Adrenal gland (tissue), 12 donors: Measurements from ENCODE around the gene CMIP. TPM values are rescaled to one million over a fixed set of nuclear protein-coding genes. Genes with fewer than 3 reads are reported as not detected.

Experiments used
- DNase-seq, 7 donors: peaks; one replicate each; pipeline ENCODE4 v3.0.0-alpha.2; 2019 to 2020
- H3K27ac ChIP-seq, 5 donors: fragments of 200-600 bp; sonication (generic) in 4 of 5; 1 replicate in 3 of 5; 2 replicates in 2 of 5; pipeline versions ENCODE4 v1.5.1 to v1.8.0; 2016 to 2020; ENCODE audit warnings: mild to moderate bottlenecking in 1 of 5
- H3K27me3 ChIP-seq: fragments of 200-600 bp; 2 replicates; pipeline ENCODE4 v1.8.0; 2021
- H3K36me3 ChIP-seq, 2 donors: fragments of 200-600 bp; replicated peaks in 1 of 2; 1 replicate in 1 of 2; 2 replicates in 1 of 2; pipeline versions ENCODE4 v1.5.1 to v1.8.0; 2018 to 2022
- H3K4me1 ChIP-seq, 2 donors: fragments of 200-600 bp; replicated peaks in 1 of 2; 1 replicate in 1 of 2; 2 replicates in 1 of 2; pipeline versions ENCODE4 v1.5.1 to v1.8.0; 2018 to 2021
- H3K4me3 ChIP-seq, 4 donors: fragments of 200-600 bp; sonication (generic) in 3 of 4; one replicate each; pipeline ENCODE4 v1.5.1; 2016 to 2018
- H3K9me3 ChIP-seq, 3 donors: fragments of 200-600 bp; sonication (generic) in 1 of 3; replicated peaks in 1 of 3; 1 replicate in 2 of 3; 2 replicates in 1 of 3; pipeline versions ENCODE4 v1.5.1 to v1.8.0; 2016 to 2021
- POLR2A ChIP-seq, 2 donors: fragments of 450-650 bp; IDR thresholded peaks; one replicate each; pipeline ENCODE4 v1.6.1; 2017; ENCODE audit warnings: antibody characterized with exemption in 2 of 2, mild to moderate bottlenecking in 2 of 2, moderate library complexity in 1 of 2
- WGBS, 4 donors: extraction: QIAGEN DNeasy Blood & Tissue Kit in 2 of 4; methylation state at CpG; one replicate each; pipeline versions ENCODE4 v1.1.5 to v1.1.7; 2013 to 2017; 5-methylcytosine and 5-hydroxymethylcytosine counted together
- intact Hi-C, 2 donors: fragments of 100-400 bp; cut with DNase I; formaldehyde crosslinking; loops; one replicate each; pipeline versions ENCODE4 v1.14.1 to v1.15.0; 2022 to 2023
- polyA plus RNA-seq, 3 donors: library from polyadenylated mRNA; stranded (reverse); fragments of 200-250 nt in 2 of 3; fragments of 350-450 nt in 1 of 3; fragmentation: Illumina TruSeq in 1 of 3; extraction: RNeasy Lipid Tissue Mini Kit (QIAGEN cat#74804) in 1 of 3; gene quantifications; one replicate each; pipeline ENCODE4 v1.2.3, GENCODE V29; 2013 to 2014
- total RNA-seq, 9 donors: library from RNA; depleted of rRNA in 4 of 9; stranded (reverse); fragments of >200 nt in 4 of 9; fragments of 120-200 nt in 1 of 9; fragmentation: NEBNext Ultra II Directional in 1 of 9; extraction: Animal tissue kit (Norgen Biotek cat#: 25700) in 1 of 9; gene quantifications; one replicate each; pipeline versions ENCODE4 v1.1.0 to v1.2.4, GENCODE V29; 2013 to 2023
- TF ChIP-seq, protein P1 (sequence below), 6 experiments: fragments of 450-650 bp in 4 of 6; fragments of 200-600 bp in 2 of 6; sonication (generic) in 1 of 6; IDR thresholded peaks; 1 replicate in 5 of 6; 2 replicates in 1 of 6; pipeline versions ENCODE4 v1.5.1 to v1.8.0; 2016 to 2021; ENCODE audit warnings: antibody characterized with exemption in 6 of 6, mild to moderate bottlenecking in 2 of 6, moderate library complexity in 1 of 6
- donor health status: healthy with polysubstance abuse.
- donor health status: Bipolar disorder and iron deficiency.
- donor health status: DM: yes; HTN: yes; CAD: no.
- donor health status: DM: no; HTN: no; CAD: no.
- donor health status: DM: no; HTN: no; CAD: no.
- donor health status: DM: yes; HTN: yes; CAD: no.

Gene CMIP
- total and polyA plus RNA-seq, 12 donors = 8.1 to 87.9 (median 42.5) TPM

DNA sequence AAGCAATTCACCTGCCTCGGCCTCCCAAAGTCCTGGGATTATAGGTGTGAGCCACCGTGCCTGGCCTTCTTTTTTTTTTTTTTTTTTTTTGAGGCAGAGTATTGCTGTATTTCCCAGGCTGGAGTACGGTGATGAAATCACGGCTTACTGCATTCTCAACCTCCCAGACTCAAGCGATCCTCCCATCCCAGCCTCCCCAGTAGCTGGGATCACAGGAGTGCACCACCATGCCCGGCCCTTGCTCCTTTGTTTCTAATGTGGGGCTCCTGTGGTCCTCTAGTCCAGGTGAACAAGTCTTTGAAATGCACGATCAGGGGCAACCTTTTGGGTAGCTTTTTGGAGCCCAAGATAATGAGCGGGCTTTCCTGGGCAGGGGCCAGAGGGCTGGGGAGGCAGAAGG lies 23.2 kb downstream of the CMIP start:
- H3K4me3 ChIP-seq = no peak overlapping the region
- H3K9me3 ChIP-seq = no peaks in the 10 kb centered on the region
- TF ChIP-seq, protein P1, sequence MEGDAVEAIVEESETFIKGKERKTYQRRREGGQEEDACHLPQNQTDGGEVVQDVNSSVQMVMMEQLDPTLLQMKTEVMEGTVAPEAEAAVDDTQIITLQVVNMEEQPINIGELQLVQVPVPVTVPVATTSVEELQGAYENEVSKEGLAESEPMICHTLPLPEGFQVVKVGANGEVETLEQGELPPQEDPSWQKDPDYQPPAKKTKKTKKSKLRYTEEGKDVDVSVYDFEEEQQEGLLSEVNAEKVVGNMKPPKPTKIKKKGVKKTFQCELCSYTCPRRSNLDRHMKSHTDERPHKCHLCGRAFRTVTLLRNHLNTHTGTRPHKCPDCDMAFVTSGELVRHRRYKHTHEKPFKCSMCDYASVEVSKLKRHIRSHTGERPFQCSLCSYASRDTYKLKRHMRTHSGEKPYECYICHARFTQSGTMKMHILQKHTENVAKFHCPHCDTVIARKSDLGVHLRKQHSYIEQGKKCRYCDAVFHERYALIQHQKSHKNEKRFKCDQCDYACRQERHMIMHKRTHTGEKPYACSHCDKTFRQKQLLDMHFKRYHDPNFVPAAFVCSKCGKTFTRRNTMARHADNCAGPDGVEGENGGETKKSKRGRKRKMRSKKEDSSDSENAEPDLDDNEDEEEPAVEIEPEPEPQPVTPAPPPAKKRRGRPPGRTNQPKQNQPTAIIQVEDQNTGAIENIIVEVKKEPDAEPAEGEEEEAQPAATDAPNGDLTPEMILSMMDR (IDR thresholded peaks at IDR 0.05) = no peak
- TF ChIP-seq POLR2A (IDR thresholded peaks at IDR 0.05) = no peak
- no peaks in the 10 kb centered on the region for H3K27me3 ChIP-seq
- peaks cover 29 to 72% of the 10 kb centered on the region in 2 donors for H3K4me1 ChIP-seq
- H3K27ac ChIP-seq = no peak overlapping the region
- DNase-seq = no peak
- peaks cover 0 to 10% of the 10 kb centered on the region in 2 donors for H3K36me3 ChIP-seq
- 88 to 97% (median 94%) methylated on average over 8 of the region's 8 CpGs for WGBS, 4 donors
- intact Hi-C loops = no loop called here

DNA sequence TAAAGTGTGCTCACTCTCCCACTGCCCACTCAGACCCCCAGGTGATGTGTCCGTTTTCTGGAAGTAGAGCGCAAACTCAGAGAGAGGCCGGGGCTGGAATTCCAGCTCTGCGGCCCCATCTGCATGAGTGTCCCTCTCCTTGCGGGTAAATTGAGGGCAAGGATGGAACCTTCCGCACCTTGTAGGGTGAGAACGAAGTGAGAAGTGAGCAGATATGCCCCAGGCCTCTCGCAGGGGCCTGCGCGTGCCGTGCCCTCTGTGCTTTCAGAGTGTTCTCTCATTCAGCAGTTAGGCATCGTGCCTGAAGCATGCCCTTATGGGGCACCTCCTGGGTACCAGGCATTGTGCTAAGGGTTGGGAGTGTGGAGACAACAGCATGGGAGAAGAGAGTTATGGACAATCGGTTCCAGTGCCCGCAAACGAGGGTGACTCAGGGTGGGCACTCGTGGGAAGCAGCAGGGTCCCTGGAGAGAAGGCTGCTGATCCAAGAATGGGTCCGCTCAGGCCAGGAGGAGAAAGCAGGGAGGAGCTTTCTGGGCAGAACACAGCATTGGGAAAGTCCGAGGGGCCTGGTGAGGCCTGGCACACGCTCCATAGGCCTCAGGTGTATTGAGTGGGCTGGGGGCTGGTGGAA lies 23.8 kb downstream of the CMIP start:
- Histone ChIP-seq H3K27me3 (no peaks in the 10 kb centered on the region), H3K36me3 (peaks cover 0 to 10% of the 10 kb centered on the region in 2 donors), H3K27ac (peak overlapping the region in 1 of 5 donors; percentile 78), H3K4me1 (peaks cover 31 to 73% of the 10 kb centered on the region in 2 donors), H3K9me3 (no peaks in the 10 kb centered on the region), H3K4me3 (no peak overlapping the region)
- intact Hi-C loops = no loop called here
- TF ChIP-seq, protein P1 (IDR thresholded peaks at IDR 0.05) = no peak
- no peak for TF ChIP-seq POLR2A (IDR thresholded peaks at IDR 0.05)
- no peak for DNase-seq
- 94 to 97% (median 97%) methylated on average over 16 to 19 of the region's 19 CpGs for WGBS, 4 donors

DNA sequence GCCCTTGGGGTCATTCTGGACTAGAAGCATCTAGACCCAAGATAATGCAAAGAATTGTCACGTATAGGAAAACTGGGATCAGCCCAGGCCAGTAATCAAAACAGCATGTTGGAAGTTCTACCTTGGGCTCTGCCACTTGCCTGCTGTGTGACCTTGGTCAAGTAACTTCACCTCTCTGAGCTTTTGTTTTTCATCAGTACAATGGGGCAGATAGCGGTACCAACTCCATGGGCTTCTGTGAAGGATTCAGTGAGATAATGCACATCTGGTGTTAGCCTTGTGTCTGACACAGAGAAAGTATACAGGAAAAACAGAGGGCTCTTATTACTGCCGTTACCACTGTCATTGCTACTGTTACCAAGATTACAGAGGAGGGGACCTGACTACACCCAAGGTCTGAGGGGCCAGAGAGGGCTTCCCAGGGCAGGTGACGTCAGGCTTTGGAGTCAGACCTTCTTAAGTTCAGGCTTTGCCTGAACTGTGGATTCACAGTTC lies 24.6 kb downstream of the CMIP start:
- no peak for DNase-seq
- TF ChIP-seq, protein P1 (IDR thresholded peaks at IDR 0.05) = no peak
- no peak for TF ChIP-seq POLR2A (IDR thresholded peaks at IDR 0.05)
- peaks cover 39 to 81% of the 10 kb centered on the region in 2 donors for H3K4me1 ChIP-seq
- peak overlapping the region in 3 of 5 donors; percentile 8 to 78 (median 65) for H3K27ac ChIP-seq
- WGBS, 4 donors = 73 to 85% (median 83%) methylated on average over 4 of the region's 4 CpGs
- intact Hi-C loops = no loop called here
- no peaks in the 10 kb centered on the region for H3K9me3 ChIP-seq
- no peak overlapping the region for H3K4me3 ChIP-seq
- H3K27me3 ChIP-seq = no peaks in the 10 kb centered on the region
- peaks cover 0 to 10% of the 10 kb centered on the region in 2 donors for H3K36me3 ChIP-seq

DNA sequence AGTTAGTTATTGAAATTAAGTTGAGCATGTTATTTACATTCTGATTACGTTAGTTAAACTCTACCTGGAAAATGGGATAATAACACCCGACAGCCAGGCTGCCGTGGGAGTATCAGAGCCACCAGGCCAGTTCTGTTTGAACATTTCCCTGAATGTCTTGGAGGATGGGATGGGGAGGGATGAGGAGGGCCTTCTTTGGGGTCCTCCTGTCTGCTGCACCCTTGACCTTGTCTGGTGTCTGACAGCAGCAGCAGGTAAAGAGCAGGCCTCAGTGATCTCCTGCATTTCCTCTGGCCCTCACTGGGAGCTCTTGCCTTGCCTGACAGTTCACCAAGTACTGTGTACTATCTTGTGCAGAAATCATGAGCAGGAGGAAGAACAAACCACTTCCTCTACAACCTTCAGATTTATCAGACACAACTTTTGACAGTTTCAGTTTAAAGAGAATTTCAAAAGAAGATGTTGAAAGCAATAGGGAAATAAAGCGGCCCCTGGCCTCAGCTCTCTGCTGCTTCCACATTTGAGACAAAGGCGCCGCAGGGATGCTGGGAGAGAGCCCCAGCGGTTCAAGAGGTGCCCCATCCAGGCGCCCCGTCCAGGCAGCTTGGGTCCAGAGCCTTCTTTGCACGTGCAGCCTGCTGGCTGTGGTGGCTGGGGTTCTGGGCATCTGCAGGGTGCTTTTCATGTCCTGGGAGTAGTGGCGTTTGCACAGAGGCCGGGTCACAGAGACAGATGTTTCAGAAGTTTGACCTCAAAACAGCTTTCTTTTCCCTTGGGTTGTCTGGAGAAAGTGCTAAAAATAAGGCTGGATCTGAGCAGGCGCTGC lies 25.3 kb downstream of the CMIP start:
- H3K36me3 ChIP-seq = peaks cover 0 to 10% of the 10 kb centered on the region in 2 donors
- no peaks in the 10 kb centered on the region for H3K27me3 ChIP-seq
- TF ChIP-seq, protein P1 (IDR thresholded peaks at IDR 0.05) = no peak
- TF ChIP-seq POLR2A (IDR thresholded peaks at IDR 0.05) = no peak
- peaks cover 40 to 85% of the 10 kb centered on the region in 2 donors for H3K4me1 ChIP-seq
- intact Hi-C loops = no loop called here
- 48 to 60% (median 55%) methylated on average over 13 of the region's 13 CpGs for WGBS, 4 donors
- no peak overlapping the region for H3K4me3 ChIP-seq
- no peaks in the 10 kb centered on the region for H3K9me3 ChIP-seq
- peak in 1 of 7 donors; percentile 42 for DNase-seq
- peak overlapping the region in 4 of 5 donors; percentile 8 to 78 (median 43) for H3K27ac ChIP-seq
